ENCODE measurements around the gene RETREG1.
"Not testable (repeated sequence)": the region's sequence is repeated elsewhere in the genome, so short reads cannot be mapped to it uniquely, and the experiment has no call there.

The RETREG1 gene

DNA sequence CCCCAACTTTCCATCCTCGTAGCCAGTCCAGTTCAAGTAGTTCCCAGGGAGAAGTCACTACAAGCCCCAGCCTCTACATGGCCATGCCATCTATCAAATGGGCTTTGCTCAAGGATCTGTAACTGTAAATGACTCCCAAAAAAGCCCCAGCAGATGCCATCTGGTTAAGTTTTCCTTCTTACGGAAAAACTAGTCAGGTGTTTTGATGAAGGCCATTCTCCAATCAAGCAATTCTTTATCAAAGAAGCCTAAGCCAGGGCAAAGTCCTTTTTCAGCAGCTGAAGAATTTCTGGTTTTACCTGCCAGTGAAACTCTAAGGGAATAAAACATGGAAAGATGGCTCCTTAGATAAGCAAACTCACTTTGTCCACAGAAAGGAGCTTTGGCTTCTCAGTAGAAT is 129.3 kb downstream of the RETREG1 start:
- no peak for DNase-seq (ENCODE audit: low spot score)

- no peak for DNase-seq (ENCODE audit: low spot score)
Measured at GRCh38 chr5:16486711-16487111, 130.1 kb downstream of the RETREG1 start.

DNA sequence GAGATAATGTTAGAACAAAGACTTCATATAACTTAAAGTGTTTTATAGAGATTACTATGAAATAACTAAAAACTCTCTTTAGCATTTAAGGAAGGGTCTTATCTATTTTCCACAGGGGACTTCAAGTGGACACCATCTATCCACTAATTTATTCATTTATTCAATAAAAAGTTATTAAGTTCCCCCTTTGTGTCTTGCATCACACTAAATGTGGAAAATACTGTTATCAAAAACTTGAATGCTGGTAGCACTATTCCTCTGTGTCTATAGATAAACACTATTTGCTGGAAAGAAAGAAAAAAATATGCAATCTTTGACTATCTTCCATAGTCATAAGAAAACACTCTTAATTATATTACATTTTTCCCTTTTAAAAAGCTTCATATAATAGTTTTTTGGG is 131.1 kb downstream of the RETREG1 start:
- no peak for DNase-seq (ENCODE audit: low spot score)

DNA sequence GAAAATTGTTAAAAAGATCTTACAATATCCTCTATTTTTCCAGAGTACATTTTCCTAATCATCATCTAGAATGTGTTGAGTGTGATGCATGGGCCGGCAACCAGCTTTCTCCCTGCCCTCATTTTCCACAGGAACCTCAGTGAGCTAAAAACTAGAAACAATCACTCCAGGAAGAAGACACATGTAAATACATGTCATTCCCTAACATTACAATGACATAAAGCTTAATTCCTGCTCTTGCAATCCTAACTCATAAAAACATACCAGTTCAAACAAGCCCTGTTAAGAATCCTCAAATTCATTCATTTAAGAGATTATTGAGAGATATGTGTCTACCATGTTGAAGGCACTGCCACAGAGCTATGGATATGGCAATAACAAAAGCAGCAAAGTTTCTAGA is 132.7 kb downstream of the RETREG1 start:
- DNase-seq (ENCODE audit: low spot score) = no peak

GRCh38 chr5:16483361-16483760 is 133.4 kb downstream of the RETREG1 start:
- no peak for DNase-seq (ENCODE audit: low spot score)

DNA sequence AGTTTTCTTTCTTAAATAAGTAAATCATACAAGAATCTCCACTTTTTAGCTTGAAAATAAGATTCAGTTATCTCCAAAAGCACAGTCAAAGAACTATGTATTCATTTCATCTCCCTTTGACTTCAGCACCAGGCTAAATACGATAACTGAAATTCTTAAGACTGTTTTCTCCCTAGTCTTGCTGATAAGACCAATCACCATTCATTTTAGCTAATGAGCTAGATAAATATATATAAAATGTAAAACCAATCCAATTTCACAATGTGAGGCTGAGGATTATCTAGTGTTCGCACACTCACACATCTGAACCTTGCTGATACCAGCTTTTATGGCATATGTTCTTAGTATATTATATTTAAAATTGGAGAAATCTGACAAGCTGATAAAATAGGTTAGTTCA is 133.9 kb downstream of the RETREG1 start:
- DNase-seq (ENCODE audit: low spot score) = no peak

DNA sequence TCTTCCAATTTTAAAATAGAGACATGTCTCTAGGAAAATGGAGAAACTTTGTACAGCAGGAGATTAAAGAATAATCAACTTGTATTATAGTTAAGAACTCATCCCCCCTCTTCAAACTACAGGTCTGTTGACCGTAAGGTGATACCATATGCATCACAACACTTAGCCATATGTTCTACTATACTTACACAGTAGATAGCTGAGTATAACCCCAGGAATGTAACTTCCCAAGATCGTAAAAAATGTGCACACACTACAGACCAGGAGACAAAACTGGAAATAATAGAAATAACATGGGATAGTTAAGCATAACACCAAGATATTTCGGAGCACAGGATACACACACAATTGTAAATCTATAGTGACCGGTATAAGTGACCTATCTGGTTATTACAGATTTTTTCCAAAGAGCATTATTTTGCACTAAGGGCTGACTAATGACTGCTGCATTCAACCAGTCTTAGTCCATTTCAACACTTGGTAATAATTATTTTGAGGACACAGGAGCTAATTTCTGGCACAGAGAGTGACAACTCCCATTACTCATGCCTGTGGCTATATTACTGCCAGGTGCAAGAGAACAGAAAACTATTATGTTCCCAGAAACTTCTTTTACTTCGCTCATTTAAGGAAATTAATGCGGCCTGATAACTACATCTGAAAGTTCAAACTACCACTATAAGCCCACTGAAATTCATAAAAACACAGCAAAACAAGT is 135.8 kb downstream of the RETREG1 start:
- DNase-seq (ENCODE audit: low spot score) = no peak

DNA sequence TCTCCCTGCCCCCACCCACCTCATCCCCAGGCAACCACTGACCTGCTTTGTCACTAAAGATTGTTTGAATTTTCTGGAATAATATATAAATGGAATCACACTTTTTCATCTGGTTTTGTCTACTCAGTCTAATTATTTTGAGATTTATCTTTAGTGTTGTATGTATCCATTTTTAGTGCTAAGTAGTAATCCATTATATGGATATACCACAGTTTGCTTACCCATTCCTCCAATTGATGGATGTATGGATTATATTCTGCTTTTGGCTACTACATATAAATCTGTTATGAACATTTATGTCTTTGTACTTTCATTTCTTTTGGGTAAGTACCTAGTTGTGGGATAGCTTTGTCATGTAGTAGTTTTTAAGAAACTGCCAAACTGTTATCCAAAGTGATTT is 136.7 kb downstream of the RETREG1 start:
- DNase-seq (ENCODE audit: low spot score) = no peak

GRCh38 chr5:16477541-16477940 is 139.3 kb downstream of the RETREG1 start:
- DNase-seq (ENCODE audit: low spot score) = no peak

DNA sequence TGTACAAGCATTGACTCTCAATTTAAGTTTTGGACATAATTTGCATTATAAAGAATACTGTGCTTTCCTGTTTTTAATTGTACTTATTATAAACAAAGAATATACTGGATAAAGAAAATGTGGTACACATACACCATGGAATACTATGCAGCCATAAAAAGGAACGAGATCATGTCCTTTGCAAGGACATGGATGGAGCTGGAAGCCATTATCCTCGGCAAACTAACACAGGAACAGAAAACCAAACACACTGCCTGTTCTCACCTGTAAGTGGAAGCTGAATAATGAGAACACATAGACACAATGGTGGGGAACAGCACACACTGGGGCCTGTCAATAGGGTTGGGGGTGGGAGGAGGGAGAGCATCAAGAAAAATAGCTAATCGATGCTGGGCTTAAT is 140.4 kb downstream of the RETREG1 start:
- DNase-seq (ENCODE audit: low spot score) = not testable (repeated sequence)

DNA sequence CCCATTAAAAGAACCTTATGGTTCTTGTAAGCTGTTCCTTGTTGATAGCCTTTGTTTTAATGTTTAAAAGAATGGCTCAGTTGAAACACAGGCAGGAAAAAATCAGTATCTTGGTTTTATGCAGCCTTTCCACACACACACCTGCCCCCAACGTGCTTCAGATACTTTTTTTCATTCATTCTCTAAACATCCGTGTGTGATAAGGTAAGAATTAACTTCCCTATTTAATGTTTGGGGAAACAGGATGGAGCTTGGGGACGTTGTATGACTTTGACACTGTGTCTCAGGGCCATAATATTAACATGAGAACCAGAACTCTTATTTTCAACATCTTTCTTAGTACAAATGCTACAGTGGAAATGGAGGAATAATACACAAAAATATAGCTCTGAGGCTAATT is 145.4 kb downstream of the RETREG1 start:
- DNase-seq (ENCODE audit: low spot score) = no peak

- peak; percentile 12 for DNase-seq (ENCODE audit: low spot score)
Measured at GRCh38 chr5:16467363-16468219, 149.2 kb downstream of the RETREG1 start.

- DNase-seq (ENCODE audit: low spot score) = peak; percentile 88
Measured at GRCh38 chr5:16465544-16466432, 151.0 kb downstream of the RETREG1 start, which contains the start of gene ZNF622. ZNF622 (minus strand) TSS chr5:16465800; CDS start chr5:16465665, 135 bp downstream.

DNA sequence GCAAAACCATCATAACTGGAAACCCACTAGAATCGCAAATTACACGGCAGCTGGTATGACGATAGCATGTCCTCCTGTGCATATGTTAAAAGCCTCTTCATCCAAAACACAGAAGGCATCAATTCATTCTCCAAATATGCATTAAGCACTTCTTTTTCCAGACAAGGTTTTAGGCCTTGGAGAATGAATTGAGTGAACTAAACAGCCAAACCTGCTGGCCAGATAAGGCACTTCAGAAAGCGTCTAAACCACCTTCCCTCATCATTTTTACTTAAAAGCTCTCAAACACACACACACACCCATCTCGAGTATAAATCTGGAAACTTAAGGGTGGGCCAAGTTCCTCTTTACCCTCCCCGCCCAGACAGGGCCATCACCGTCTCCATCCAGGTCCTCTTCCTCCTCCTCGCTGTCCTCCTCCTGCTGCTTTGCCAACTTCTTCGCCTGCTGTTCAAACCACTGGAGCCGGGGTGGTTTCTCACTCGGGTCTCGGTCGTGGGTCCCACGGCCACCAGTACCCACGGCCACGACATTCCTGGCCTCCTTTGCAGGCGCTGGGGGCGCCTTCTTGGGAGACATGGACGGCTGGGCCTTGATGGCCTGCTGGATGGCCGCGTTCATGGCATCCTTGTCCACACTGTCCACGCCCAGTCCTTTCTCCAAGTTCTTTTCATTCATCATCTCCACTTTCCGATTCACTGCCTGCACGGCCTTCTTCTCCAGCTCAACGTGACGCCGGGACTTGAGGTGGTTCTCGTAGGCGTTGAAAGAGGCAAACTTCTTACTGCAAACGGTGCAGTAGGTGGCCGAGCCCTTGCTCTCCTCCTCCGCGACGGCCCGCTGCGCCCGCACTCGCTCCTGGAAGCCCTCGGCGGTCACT is 151.9 kb downstream of the RETREG1 start:
- no peak for DNase-seq (ENCODE audit: low spot score)

- no peak for DNase-seq (ENCODE audit: low spot score)
Measured at GRCh38 chr5:16464231-16464630, 152.6 kb downstream of the RETREG1 start.

- DNase-seq (ENCODE audit: low spot score) = no peak
Measured at GRCh38 chr5:16461782-16462181, 155.0 kb downstream of the RETREG1 start.

GRCh38 chr5:16461026-16461425 is 155.8 kb downstream of the RETREG1 start:
- DNase-seq (ENCODE audit: low spot score) = no peak

GRCh38 chr5:16459451-16459850 is 157.3 kb downstream of the RETREG1 start:
- DNase-seq (ENCODE audit: low spot score) = no peak

- no peak for DNase-seq (ENCODE audit: low spot score)
Measured at GRCh38 chr5:16457853-16458252, 158.9 kb downstream of the RETREG1 start.

- DNase-seq (ENCODE audit: low spot score) = no peak
Measured at GRCh38 chr5:16457451-16457850, 159.3 kb downstream of the RETREG1 start.

DNA sequence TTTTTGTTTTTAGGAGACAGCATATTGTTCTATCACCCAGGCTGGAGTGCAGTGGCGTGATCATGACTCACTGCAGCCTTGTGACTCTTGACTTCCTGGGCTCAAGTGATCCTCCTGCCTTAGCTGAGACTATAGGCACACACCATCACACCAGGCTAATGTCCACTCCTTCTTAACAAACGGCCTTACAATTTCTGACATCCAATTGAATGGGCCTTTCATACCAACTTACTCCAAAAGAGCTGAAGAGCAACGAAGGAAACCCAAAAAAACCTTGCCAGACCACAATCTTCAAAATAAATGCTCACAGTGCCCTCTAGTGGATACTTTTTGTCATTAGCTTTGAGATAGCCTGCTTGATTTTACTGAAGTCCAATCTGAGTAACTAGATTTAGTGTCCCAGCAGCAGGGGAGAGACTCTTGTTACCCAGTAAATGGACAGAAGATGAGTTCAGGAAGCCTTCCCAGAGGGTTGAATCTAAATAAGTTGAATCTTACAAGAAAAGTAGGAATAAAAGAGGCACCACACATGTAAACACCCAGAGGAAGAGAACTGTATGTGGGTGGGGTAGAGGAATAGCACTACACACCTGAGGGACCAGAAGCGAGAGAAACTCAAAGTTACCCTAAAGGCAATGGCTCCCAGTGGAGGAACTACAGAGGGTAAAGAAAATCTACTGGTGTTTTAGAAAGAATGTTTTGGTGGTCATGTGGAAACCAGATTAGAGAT is 160.5 kb downstream of the RETREG1 start:
- peak; percentile 75 for DNase-seq (ENCODE audit: low spot score)

Measured in CD4-positive, alpha-beta T cell treated with Interleukin-2 at 100 ng/mL for 4 hours (primary cell).